Measurements from ENCODE around the gene CDK9. TPM values are rescaled to one million over a fixed set of nuclear protein-coding genes. Genes with fewer than 3 reads are reported as not detected.

Gene CDK9
- total and polyA plus RNA-seq, 10 of the 15 experiments (the other 5 are each of a cell fraction or from before 2014, with no cell fraction given), result 7.3 to 92.6 (median 51.6) TPM

- POLR2A ChIA-PET, result interaction anchor here (3.5 to 3.6 kb wide), 2 partner anchors 11 to 16 kb away, joined by 24 to 42 read pairs; partner anchors contain the start of gene CDK9
- no TSS peak for BruUV-seq (replicated peaks)
Observed at GRCh38 chr9:127769101-127769500, 16.7 kb upstream of the CDK9 start.

More at GRCh38 chr9:127769101-127769500, 16.7 kb upstream of the CDK9 start:
- ATAC-seq (no peak), DNase-seq (ENCODE audit: low read depth, low spot score) (no peak), FAIRE-seq (no peak)
- TF ChIP-seq SUZ12 (IDR thresholded peaks at IDR 0.05; ENCODE audit: unreplicated experiment) (no peak), FOXM1 (IDR thresholded peaks at IDR 0.05; ENCODE audit: low read depth, low read length) (no peak), RB1 (IDR thresholded peaks at IDR 0.05; ENCODE audit: borderline replicate concordance) (no peak), WRNIP1 (IDR thresholded peaks at IDR 0.05; ENCODE audit: borderline replicate concordance, low read depth, low read length) (no peak), CREB1 (IDR thresholded peaks at IDR 0.05; ENCODE audit: low read depth) (no peak), KLF5 (IDR thresholded peaks at IDR 0.05; ENCODE audit: partially characterized antibody) (no peak), FOS (IDR thresholded peaks at IDR 0.05; ENCODE audit: borderline replicate concordance, extremely low read depth, insufficient read length) (no peak), CBX5 (IDR thresholded peaks at IDR 0.05; ENCODE audit: low read depth) (no peak), ATF7 (IDR thresholded peaks at IDR 0.05; ENCODE audit: low read depth) (no peak)
- TF ChIP-seq, protein P1, sequence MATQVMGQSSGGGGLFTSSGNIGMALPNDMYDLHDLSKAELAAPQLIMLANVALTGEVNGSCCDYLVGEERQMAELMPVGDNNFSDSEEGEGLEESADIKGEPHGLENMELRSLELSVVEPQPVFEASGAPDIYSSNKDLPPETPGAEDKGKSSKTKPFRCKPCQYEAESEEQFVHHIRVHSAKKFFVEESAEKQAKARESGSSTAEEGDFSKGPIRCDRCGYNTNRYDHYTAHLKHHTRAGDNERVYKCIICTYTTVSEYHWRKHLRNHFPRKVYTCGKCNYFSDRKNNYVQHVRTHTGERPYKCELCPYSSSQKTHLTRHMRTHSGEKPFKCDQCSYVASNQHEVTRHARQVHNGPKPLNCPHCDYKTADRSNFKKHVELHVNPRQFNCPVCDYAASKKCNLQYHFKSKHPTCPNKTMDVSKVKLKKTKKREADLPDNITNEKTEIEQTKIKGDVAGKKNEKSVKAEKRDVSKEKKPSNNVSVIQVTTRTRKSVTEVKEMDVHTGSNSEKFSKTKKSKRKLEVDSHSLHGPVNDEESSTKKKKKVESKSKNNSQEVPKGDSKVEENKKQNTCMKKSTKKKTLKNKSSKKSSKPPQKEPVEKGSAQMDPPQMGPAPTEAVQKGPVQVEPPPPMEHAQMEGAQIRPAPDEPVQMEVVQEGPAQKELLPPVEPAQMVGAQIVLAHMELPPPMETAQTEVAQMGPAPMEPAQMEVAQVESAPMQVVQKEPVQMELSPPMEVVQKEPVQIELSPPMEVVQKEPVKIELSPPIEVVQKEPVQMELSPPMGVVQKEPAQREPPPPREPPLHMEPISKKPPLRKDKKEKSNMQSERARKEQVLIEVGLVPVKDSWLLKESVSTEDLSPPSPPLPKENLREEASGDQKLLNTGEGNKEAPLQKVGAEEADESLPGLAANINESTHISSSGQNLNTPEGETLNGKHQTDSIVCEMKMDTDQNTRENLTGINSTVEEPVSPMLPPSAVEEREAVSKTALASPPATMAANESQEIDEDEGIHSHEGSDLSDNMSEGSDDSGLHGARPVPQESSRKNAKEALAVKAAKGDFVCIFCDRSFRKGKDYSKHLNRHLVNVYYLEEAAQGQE (IDR thresholded peaks at IDR 0.05; ENCODE audit: low read depth, low read length), result no peak
- peaks cover 24% of the 10 kb centered on the region for H3K4me1 ChIP-seq (ENCODE audit: control insufficient read depth, insufficient read depth, low read length)
- H3K4me3 ChIP-seq, result no peak overlapping the region
- H3K36me3 ChIP-seq (ENCODE audit: control insufficient read depth in 2 of 2, insufficient read depth in 2 of 2, low read length in 1 of 2), result peaks cover 5 to 34% of the 10 kb centered on the region in 2 experiments
- WGBS (ENCODE audit: insufficient coverage, insufficient replicate concordance, low lambda C conversion rate, missing lambda C conversion rate), result 94% methylated on average over 5 of the region's 5 CpGs
- ChIA-PET SMC1A (ENCODE audit: uncharacterized antibody, unreplicated experiment) (interaction anchor here (0.8 to 1.2 kb wide), 3 partner anchors 10 to 16 kb away, joined by 4 to 6 read pairs (median 5); partner anchors contain the start of gene SH2D3C), CTCF (interaction anchor here (1.4 to 9.2 kb wide), 5 partner anchors 10 to 152 kb away, joined by 3 to 75 read pairs (median 19); partner anchors contain the start of genes CDK9, SH2D3C and TOR2A), RAD21 (ENCODE audit: unreplicated experiment) (interaction anchor here (0.7 to 7.6 kb wide), 2 partner anchors 10 to 15 kb away, joined by 3 to 61 read pairs; partner anchors contain the start of gene CDK9)
- in situ Hi-C loops (cut with MboI) (no loop called here), intact Hi-C loops (cut with micrococcal nuclease; ENCODE audit: unreplicated experiment) (no loop called here)
- no peak overlapping the region for H3K27ac ChIP-seq (ENCODE audit: control insufficient read depth, insufficient read depth)
- H3K9ac ChIP-seq (ENCODE audit: control insufficient read depth, insufficient read depth, low read length), result no peak overlapping the region
- no peak overlapping the region for H2AFZ ChIP-seq (ENCODE audit: control insufficient read depth, low read depth, low read length)
- no peak overlapping the region for H3K4me2 ChIP-seq (ENCODE audit: control insufficient read depth, insufficient read depth)
- H3K27me3 ChIP-seq (replicated peaks in 1 of 2; ENCODE audit: control insufficient read depth in 2 of 2, insufficient read depth in 2 of 2, low read length in 1 of 2), result no peaks in the 10 kb centered on the region
- peaks cover 13% of the 10 kb centered on the region for H3K79me2 ChIP-seq (ENCODE audit: control insufficient read depth, insufficient read depth, low read length)
- H4K20me1 ChIP-seq (ENCODE audit: control insufficient read depth, insufficient read depth), result peaks cover 3% of the 10 kb centered on the region; the same call in 1 of the 2 replicates
- no peaks in the 10 kb centered on the region for H3K9me3 ChIP-seq (replicated peaks; ENCODE audit: control insufficient read depth, insufficient read depth, low read length)
